ENCODE data around the gene TALDO1. TPM values are rescaled to one million over a fixed set of nuclear protein-coding genes. Genes with fewer than 3 reads are reported as not detected.

The TALDO1 gene
- total RNA-seq, 1 donor from 2014 or later: 207 TPM

DNA sequence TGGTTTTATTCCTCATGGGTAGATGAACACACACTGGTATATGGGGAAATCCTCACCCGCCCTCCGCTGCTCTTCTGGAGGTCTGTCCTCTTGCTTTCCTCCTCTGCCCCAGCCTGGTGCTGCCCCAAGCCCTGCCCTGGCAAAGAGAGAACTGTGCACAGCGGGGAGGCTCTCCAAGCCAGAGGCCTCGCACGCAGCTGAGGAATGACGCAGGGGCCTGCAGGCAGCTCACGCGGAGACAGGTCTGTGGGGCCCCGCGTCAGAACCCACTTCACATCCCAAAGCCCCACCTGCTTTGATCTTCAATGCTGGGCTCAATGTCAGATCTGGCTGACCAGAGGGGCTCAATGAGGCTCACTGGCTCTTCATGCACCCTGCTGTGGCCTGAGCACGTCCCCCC is 20.0 kb downstream of the TALDO1 start:
- H3K36me3 ChIP-seq (ENCODE audit: control insufficient read depth, insufficient read depth, low read length): peaks cover 8% of the 10 kb centered on the region

GRCh38 chr11:769887-770641 is 22.8 kb downstream of the TALDO1 start:
- no peak overlapping the region for H3K4me3 ChIP-seq (ENCODE audit: low read depth, low read length)
- peaks cover 4% of the 10 kb centered on the region for H3K36me3 ChIP-seq (ENCODE audit: control insufficient read depth, insufficient read depth, low read length)
- TF ChIP-seq, protein P1, sequence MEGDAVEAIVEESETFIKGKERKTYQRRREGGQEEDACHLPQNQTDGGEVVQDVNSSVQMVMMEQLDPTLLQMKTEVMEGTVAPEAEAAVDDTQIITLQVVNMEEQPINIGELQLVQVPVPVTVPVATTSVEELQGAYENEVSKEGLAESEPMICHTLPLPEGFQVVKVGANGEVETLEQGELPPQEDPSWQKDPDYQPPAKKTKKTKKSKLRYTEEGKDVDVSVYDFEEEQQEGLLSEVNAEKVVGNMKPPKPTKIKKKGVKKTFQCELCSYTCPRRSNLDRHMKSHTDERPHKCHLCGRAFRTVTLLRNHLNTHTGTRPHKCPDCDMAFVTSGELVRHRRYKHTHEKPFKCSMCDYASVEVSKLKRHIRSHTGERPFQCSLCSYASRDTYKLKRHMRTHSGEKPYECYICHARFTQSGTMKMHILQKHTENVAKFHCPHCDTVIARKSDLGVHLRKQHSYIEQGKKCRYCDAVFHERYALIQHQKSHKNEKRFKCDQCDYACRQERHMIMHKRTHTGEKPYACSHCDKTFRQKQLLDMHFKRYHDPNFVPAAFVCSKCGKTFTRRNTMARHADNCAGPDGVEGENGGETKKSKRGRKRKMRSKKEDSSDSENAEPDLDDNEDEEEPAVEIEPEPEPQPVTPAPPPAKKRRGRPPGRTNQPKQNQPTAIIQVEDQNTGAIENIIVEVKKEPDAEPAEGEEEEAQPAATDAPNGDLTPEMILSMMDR (IDR thresholded peaks at IDR 0.05; ENCODE audit: insufficient read depth, low read length, poor library complexity, severe bottlenecking): no peak
- DNase-seq (ENCODE audit: low read depth): no peak
- no peaks in the 10 kb centered on the region for H3K27me3 ChIP-seq (ENCODE audit: control insufficient read depth, insufficient read depth, low read length)

More for the DNA sequence above, 20.0 kb downstream of the TALDO1 start:
- TF ChIP-seq, protein P1 (IDR thresholded peaks at IDR 0.05; ENCODE audit: insufficient read depth, low read length, poor library complexity, severe bottlenecking): no peak
- DNase-seq (ENCODE audit: low read depth): no peak
- Histone ChIP-seq H3K4me3 (ENCODE audit: low read depth, low read length) (no peak overlapping the region), H3K27me3 (ENCODE audit: control insufficient read depth, insufficient read depth, low read length) (no peaks in the 10 kb centered on the region)

DNA sequence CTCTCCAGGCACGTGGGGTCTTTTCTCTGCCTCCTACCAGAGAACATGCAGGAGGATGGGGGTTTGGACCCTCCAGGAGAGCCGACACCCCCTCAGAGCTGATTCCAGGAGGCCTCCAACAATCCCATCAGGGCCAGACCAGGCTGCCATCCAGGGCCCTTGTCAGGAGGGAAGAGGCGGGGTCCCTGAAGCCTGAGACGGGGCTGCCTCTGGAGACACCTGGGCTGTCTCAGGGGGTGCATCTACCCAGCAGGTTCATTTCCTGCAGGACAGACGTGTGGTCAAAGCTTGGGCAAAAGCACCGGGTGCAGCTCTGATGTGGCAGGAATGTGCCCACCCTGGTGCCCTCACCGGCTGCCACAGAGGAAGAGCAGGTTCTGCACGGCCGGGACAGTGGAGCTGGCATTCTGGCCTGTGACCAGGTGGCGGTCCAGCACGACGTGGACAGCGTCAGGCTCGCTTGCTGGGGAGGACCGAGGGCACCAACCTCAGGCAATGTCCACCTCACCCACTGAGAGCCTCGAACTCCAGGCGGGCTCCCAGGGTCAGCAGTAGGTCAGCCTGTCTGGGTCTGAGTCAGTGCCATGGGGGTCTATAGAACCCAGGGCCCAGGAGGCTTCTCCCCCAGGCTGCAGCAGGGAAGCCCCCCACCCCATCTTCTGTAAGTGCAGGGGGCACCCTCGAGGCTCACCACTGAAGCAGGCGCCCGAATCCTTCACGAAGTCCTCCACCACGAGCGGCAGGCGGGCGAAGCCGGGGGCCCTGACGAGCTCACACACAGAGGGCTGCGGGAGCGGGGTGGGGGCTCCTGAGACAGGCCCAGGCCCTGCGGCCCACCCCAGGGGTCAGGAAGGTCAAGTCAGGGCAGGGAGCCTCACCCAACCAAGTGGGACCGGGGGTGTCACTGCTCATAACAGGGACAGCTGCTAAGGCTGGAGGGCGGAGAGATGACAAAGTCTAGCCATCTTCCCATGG is 23.7 kb downstream of the TALDO1 start:
- TF ChIP-seq, protein P1 (IDR thresholded peaks at IDR 0.05; ENCODE audit: insufficient read depth, low read length, poor library complexity, severe bottlenecking): no peak
- H3K27me3 ChIP-seq (ENCODE audit: control insufficient read depth, insufficient read depth, low read length): no peaks in the 10 kb centered on the region
- no peak for DNase-seq (ENCODE audit: low read depth)
- peaks cover 3% of the 10 kb centered on the region for H3K36me3 ChIP-seq (ENCODE audit: control insufficient read depth, insufficient read depth, low read length)
- H3K4me3 ChIP-seq (ENCODE audit: low read depth, low read length): no peak overlapping the region

- H3K27me3 ChIP-seq (ENCODE audit: control insufficient read depth, insufficient read depth, low read length): no peaks in the 10 kb centered on the region
- no peak overlapping the region for H3K4me3 ChIP-seq (ENCODE audit: low read depth, low read length)
- no peak for DNase-seq (ENCODE audit: low read depth)
- peaks cover 1% of the 10 kb centered on the region for H3K36me3 ChIP-seq (ENCODE audit: control insufficient read depth, insufficient read depth, low read length)
- TF ChIP-seq, protein P1 (IDR thresholded peaks at IDR 0.05; ENCODE audit: insufficient read depth, low read length, poor library complexity, severe bottlenecking): no peak
Observed at GRCh38 chr11:771617-772204, 24.4 kb downstream of the TALDO1 start.

DNA sequence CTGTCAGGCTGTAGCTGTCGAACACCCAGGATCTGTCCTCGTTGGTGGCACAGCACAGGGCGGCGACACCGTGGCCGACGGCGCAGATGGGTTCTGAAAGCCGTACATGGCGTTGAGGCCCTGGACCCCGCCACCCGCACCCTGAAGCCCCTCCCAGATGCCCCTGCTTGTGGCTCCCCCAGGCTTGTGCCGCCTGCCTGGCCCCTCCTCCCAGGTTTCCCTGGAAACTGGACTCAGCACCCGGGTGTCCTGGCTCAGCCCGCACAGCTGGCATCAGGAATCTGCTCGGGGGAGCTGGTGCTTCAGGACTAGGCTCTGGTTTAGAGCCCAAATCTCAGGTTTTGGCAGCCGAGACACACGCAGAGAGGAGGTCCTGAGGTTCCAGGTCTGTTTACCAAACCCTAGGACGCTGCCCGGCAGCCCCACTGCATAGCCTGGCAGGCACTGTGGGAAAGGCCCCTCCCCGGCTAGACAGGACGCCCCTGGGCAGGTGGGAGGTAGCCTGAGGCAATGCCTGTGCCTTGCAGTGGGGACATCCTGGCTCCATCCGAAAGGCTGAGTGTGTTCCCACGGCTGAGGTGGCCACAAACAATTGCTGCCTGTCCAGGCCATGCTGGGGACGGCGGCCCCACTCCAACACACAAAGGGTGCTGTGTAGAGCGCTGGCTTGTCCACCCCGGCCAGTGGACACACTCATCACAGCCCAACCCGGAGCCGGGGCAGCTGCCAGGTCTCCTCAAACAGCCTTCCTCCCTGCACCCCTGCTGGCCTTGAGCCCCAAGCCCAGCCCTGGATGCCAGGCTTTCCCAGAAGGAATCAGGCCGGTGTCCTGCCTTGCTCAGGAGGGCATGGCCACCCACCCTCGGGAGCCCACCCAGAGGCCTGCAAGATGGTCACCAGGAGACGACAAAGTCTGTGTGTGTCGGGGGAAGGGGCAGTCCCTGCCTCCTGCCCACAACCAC is 25.4 kb downstream of the TALDO1 start:
- H3K4me3 ChIP-seq (ENCODE audit: low read depth, low read length): no peak overlapping the region
- peaks cover 1% of the 10 kb centered on the region for H3K36me3 ChIP-seq (ENCODE audit: control insufficient read depth, insufficient read depth, low read length)
- TF ChIP-seq, protein P1 (IDR thresholded peaks at IDR 0.05; ENCODE audit: insufficient read depth, low read length, poor library complexity, severe bottlenecking): no peak
- no peak for DNase-seq (ENCODE audit: low read depth)
- no peaks in the 10 kb centered on the region for H3K27me3 ChIP-seq (ENCODE audit: control insufficient read depth, insufficient read depth, low read length)

All from kidney epithelial cell (primary cell).